GM06990 (cell line): Measurements from ENCODE around the gene TRIM7.
A peak's percentile ranks its signal among the peaks of the same experiment; 100 is the strongest.

Experiments used
- DNase-seq: peaks from one replicate; pipeline ENCODE4 v3.0.0-alpha.2; 2011; ENCODE audit not compliant: insufficient read length; ENCODE audit errors: extremely low read depth
- H3K27me3 ChIP-seq: replicated peaks from 2 replicates; pipeline ENCODE4 v1.6.0; 2011; ENCODE audit warnings: low read length; ENCODE audit not compliant: control insufficient read depth, insufficient read depth
- H3K36me3 ChIP-seq: 2 replicates; pipeline ENCODE4 v1.5.1; 2011; ENCODE audit warnings: low read length; ENCODE audit not compliant: control insufficient read depth, insufficient read depth
- H3K4me3 ChIP-seq: replicated peaks from 2 replicates; pipeline ENCODE4 v1.5.1; 2011; ENCODE audit warnings: low read depth, mild to moderate bottlenecking, control low read depth, low read length
- CTCF ChIP-seq: IDR thresholded peaks from 2 replicates; pipeline ENCODE4 v1.5.1; 2011; ENCODE audit warnings: low read length, control low read depth, mild to moderate bottlenecking, inconsistent platforms; ENCODE audit not compliant: insufficient read depth, poor library complexity, severe bottlenecking

The TRIM7 gene

GRCh38 chr5:181204826-181205760 lies at the start of gene TRIM7:
Gene TRIM7, minus strand, starts transcription at chr5:181205196. Its CDS starts 86 bp downstream, at chr5:181205110.
- no peak for TF ChIP-seq CTCF
- H3K36me3 ChIP-seq, result no peaks in the 10 kb centered on the region
- H3K4me3 ChIP-seq, result peak within 1 kb of the TSS; percentile 61
- DNase-seq, result peak; percentile 61
- no peaks in the 10 kb centered on the region; the same call in none of the 2 replicates for H3K27me3 ChIP-seq

GRCh38 chr5:181248277-181248676 lies 43.3 kb upstream of the TRIM7 start:
- Histone ChIP-seq H3K4me3 (peak overlapping the region; percentile 98), H3K27me3 (no peaks in the 10 kb centered on the region), H3K36me3 (peaks cover 5% of the 10 kb centered on the region)
- no peak for DNase-seq
- TF ChIP-seq CTCF, result no peak

- DNase-seq, result peak; percentile 89
- peak overlapping the region; percentile 98 for H3K4me3 ChIP-seq
- peaks cover 13% of the 10 kb centered on the region for H3K36me3 ChIP-seq
- TF ChIP-seq CTCF, result no peak
- no peaks in the 10 kb centered on the region for H3K27me3 ChIP-seq
These were observed 41.5 kb upstream of the TRIM7 start for GRCh38 chr5:181246276-181247049.

- Histone ChIP-seq H3K4me3 (peak overlapping the region; percentile 98), H3K27me3 (no peaks in the 10 kb centered on the region), H3K36me3 (peaks cover 18% of the 10 kb centered on the region)
- DNase-seq, result no peak
- no peak for TF ChIP-seq CTCF
These were observed 40.7 kb upstream of the TRIM7 start for GRCh38 chr5:181245427-181246275.

GRCh38 chr5:181243564-181244343 lies 38.8 kb upstream of the TRIM7 start, which contains the start of gene RACK1:
Gene RACK1, minus strand, starts transcription at chr5:181243906. Its CDS starts 106 bp downstream, at chr5:181243800.
- H3K4me3 ChIP-seq, result peak within 1 kb of the TSS; percentile 98
- no peaks in the 10 kb centered on the region for H3K27me3 ChIP-seq
- no peak for TF ChIP-seq CTCF
- DNase-seq, result peak; percentile 84
- H3K36me3 ChIP-seq, result peaks cover 27% of the 10 kb centered on the region
